ENCODE results near the gene KCNK13.

KCNK13 gene

DNA sequence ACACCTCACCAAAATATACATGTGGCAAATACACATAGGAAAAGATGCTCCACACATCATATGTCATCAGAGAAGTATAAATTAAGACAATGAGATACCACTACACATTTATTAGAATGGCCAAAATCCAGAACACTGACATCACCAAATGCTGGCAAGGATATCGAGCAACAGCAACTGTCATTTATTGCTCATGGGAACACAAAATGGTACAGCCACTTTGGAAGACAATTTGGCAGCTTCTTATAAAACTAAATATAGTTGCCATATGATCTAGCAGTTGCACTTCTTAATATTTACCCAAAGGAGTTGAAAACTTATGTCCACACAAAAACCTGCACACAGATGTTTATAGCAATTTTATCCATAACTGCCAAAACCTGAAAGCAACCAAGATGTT, 7.0 kb upstream of the KCNK13 start:
- no peak for TF ChIP-seq Cebpa-rat (IDR thresholded peaks at IDR 0.05)

GRCh38 chr14:90056826-90057225, 5.0 kb upstream of the KCNK13 start:
- peak overlapping the region in 3 of 11 experiments; percentile 12 to 32 (median 24); a peak in 3 of 22 replicates for H3K4me2 ChIP-seq
- H4K20me1 ChIP-seq, result peaks cover 0 to 5% (median 0%) of the 10 kb centered on the region in 11 experiments; a peak in 1 of 22 replicates
- no peak overlapping the region for H3K9ac ChIP-seq
- H3K4me3 ChIP-seq, result no peak overlapping the region
- no peak for TF ChIP-seq Cebpa-rat (IDR thresholded peaks at IDR 0.05)
- H3K36me3 ChIP-seq, result peaks cover 0 to 24% (median 0%) of the 10 kb centered on the region in 11 experiments; a peak in 5 of 22 replicates
- H3K4me1 ChIP-seq, result peaks cover 0 to 58% (median 9%) of the 10 kb centered on the region in 10 experiments; a peak in 16 of 20 replicates
- peaks cover 11 to 42% (median 37%) of the 10 kb centered on the region in 11 experiments; a peak in 21 of 22 replicates for H3K27me3 ChIP-seq
- no peak overlapping the region for H3K27ac ChIP-seq
- peaks cover 32 to 60% (median 42%) of the 10 kb centered on the region in 11 experiments for H3K9me3 ChIP-seq (replicated peaks in 1 of 11)

More for the DNA sequence above, 7.0 kb upstream of the KCNK13 start:
- peaks cover 0 to 8% (median 0%) of the 10 kb centered on the region in 11 experiments; a peak in 2 of 22 replicates for H3K36me3 ChIP-seq
- H3K9ac ChIP-seq, result no peak overlapping the region
- H3K9me3 ChIP-seq (replicated peaks in 1 of 11), result peaks cover 16 to 42% (median 26%) of the 10 kb centered on the region in 11 experiments; a peak in 21 of 22 replicates
- no peak overlapping the region for H3K27ac ChIP-seq
- no peak overlapping the region for H3K4me2 ChIP-seq
- H3K4me1 ChIP-seq, result peaks cover 0 to 46% (median 0%) of the 10 kb centered on the region in 10 experiments; a peak in 6 of 20 replicates
- no peaks in the 10 kb centered on the region; a peak in 1 of 22 replicates for H4K20me1 ChIP-seq
- H3K4me3 ChIP-seq, result no peak overlapping the region
- peaks cover 0 to 22% (median 17%) of the 10 kb centered on the region in 11 experiments; a peak in 18 of 22 replicates for H3K27me3 ChIP-seq

DNA sequence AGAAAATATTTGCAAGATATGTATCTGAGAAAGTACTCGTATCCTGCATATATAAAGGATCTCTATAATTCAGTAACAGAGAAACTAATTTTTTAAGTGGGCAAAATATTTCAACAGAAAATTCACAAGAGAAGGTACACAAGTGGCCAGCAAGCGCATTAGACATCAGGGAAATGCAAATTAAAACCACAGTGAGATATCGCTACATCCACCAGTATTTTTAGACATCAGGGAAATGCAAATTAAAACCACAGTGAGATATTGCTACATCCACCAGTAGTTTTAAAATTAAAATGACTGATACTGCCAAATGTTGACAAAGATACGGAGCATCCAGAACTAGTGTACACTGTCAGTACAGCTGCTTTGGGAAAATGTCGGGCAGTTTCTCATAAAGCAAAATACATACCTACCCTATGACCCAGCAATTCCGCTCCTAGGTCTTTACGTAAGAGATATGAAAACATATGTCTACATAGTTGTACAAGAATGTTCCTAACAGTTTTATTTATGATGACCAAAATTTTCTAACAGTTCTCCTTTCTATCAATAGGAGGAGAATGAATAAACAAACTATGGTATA, 2.8 kb upstream of the KCNK13 start:
- H4K20me1 ChIP-seq, result peaks cover 0 to 6% (median 0%) of the 10 kb centered on the region in 11 experiments; a peak in 3 of 22 replicates
- H3K4me1 ChIP-seq, result peaks cover 0 to 60% (median 24%) of the 10 kb centered on the region in 10 experiments; a peak in 17 of 20 replicates
- peak overlapping the region in 4 of 11 experiments; percentile 4 to 89 (median 54); a peak in 5 of 22 replicates for H3K27ac ChIP-seq
- peak overlapping the region in 4 of 11 experiments; percentile 16 to 98 (median 64); a peak in 7 of 22 replicates for H3K4me2 ChIP-seq
- H3K9me3 ChIP-seq (replicated peaks in 1 of 11), result peaks cover 37 to 67% (median 44%) of the 10 kb centered on the region in 11 experiments
- H3K9ac ChIP-seq, result no peak overlapping the region
- H3K4me3 ChIP-seq, result peak overlapping the region in 2 of 10 experiments; percentile 72 to 90; a peak in 3 of 20 replicates
- peaks cover 0 to 35% (median 0%) of the 10 kb centered on the region in 11 experiments; a peak in 6 of 22 replicates for H3K36me3 ChIP-seq
- H3K27me3 ChIP-seq, result peaks cover 11 to 64% (median 58%) of the 10 kb centered on the region in 11 experiments; a peak in 21 of 22 replicates
- TF ChIP-seq Cebpa-rat (IDR thresholded peaks at IDR 0.05), result no peak

- H3K4me1 ChIP-seq, result peaks cover 0 to 74% (median 24%) of the 10 kb centered on the region in 10 experiments; a peak in 17 of 20 replicates
- peak overlapping the region; percentile 53 to 90 (median 62) for H3K4me3 ChIP-seq
- no peak for TF ChIP-seq Cebpa-rat (IDR thresholded peaks at IDR 0.05)
- H3K36me3 ChIP-seq, result peaks cover 0 to 48% (median 0%) of the 10 kb centered on the region in 11 experiments; a peak in 7 of 22 replicates
- peaks cover 37 to 64% (median 44%) of the 10 kb centered on the region in 11 experiments for H3K9me3 ChIP-seq (replicated peaks in 1 of 11)
- peak overlapping the region in 8 of 11 experiments; percentile 22 to 90 (median 54); a peak in 14 of 22 replicates for H3K9ac ChIP-seq
- H3K27ac ChIP-seq, result peak overlapping the region in 4 of 11 experiments; percentile 11 to 89 (median 55); a peak in 8 of 22 replicates
- H3K4me2 ChIP-seq, result peak overlapping the region; percentile 50 to 98 (median 83)
- H3K27me3 ChIP-seq, result peaks cover 11 to 74% (median 70%) of the 10 kb centered on the region in 11 experiments; a peak in 21 of 22 replicates
- peaks cover 0 to 17% (median 0%) of the 10 kb centered on the region in 11 experiments; a peak in 6 of 22 replicates for H4K20me1 ChIP-seq
Observed at GRCh38 chr14:90060312-90060964, 1.4 kb upstream of the KCNK13 start.

GRCh38 chr14:90060965-90061684, 669 bp upstream of the KCNK13 start:
- Histone ChIP-seq H3K27me3 (peaks cover 11 to 76% (median 70%) of the 10 kb centered on the region in 11 experiments; a peak in 21 of 22 replicates), H3K4me3 (peak overlapping the region; percentile 53 to 90 (median 62)), H3K9ac (peak overlapping the region in 7 of 11 experiments; percentile 22 to 90 (median 64); a peak in 13 of 22 replicates), H3K9me3 (replicated peaks in 1 of 11) (peaks cover 35 to 64% (median 44%) of the 10 kb centered on the region in 11 experiments), H3K27ac (peak overlapping the region in 4 of 11 experiments; percentile 12 to 89 (median 55); a peak in 6 of 22 replicates), H4K20me1 (peaks cover 0 to 24% (median 0%) of the 10 kb centered on the region in 11 experiments; a peak in 6 of 22 replicates), H3K4me1 (peaks cover 0 to 80% (median 24%) of the 10 kb centered on the region in 10 experiments; a peak in 17 of 20 replicates), H3K36me3 (peaks cover 0 to 55% (median 0%) of the 10 kb centered on the region in 11 experiments; a peak in 8 of 22 replicates), H3K4me2 (peak overlapping the region; percentile 50 to 98 (median 83))
- no peak for TF ChIP-seq Cebpa-rat (IDR thresholded peaks at IDR 0.05)

GRCh38 chr14:90062127-90062794, 467 bp downstream of the KCNK13 start:
- no peak for TF ChIP-seq Cebpa-rat (IDR thresholded peaks at IDR 0.05)
- Histone ChIP-seq H3K9me3 (replicated peaks in 1 of 11) (peaks cover 29 to 61% (median 43%) of the 10 kb centered on the region in 11 experiments), H3K4me2 (peak overlapping the region; percentile 58 to 98 (median 73)), H3K4me1 (peaks cover 0 to 83% (median 24%) of the 10 kb centered on the region in 10 experiments; a peak in 17 of 20 replicates), H3K36me3 (peaks cover 0 to 63% (median 0%) of the 10 kb centered on the region in 11 experiments; a peak in 8 of 22 replicates), H3K27ac (peak overlapping the region in 6 of 11 experiments; percentile 39 to 89 (median 76); a peak in 11 of 22 replicates), H3K9ac (peak overlapping the region in 5 of 11 experiments; percentile 71 to 90 (median 82); a peak in 11 of 22 replicates), H3K27me3 (peaks cover 11 to 76% (median 70%) of the 10 kb centered on the region in 11 experiments; a peak in 21 of 22 replicates), H3K4me3 (peak overlapping the region; percentile 41 to 90 (median 56); a peak in 19 of 20 replicates), H4K20me1 (peaks cover 0 to 26% (median 0%) of the 10 kb centered on the region in 11 experiments; a peak in 6 of 22 replicates)
